NCI-H2196 treated with DMSO at 0.1 percent for 48 hours (cell line): Measurements from ENCODE around the gene ABR.

Source experiments
- DNase-seq: peaks from one replicate; lab custom pipeline; 2025; ENCODE audit not compliant: unreplicated experiment; lab: John Stamatoyannopoulos, UW

The ABR gene

GRCh38 chr17:1011760-1012735 lies 167.7 kb downstream of the ABR start:
- no peak for DNase-seq

GRCh38 chr17:1011138-1011537 lies 168.6 kb downstream of the ABR start:
- no peak for DNase-seq

DNA sequence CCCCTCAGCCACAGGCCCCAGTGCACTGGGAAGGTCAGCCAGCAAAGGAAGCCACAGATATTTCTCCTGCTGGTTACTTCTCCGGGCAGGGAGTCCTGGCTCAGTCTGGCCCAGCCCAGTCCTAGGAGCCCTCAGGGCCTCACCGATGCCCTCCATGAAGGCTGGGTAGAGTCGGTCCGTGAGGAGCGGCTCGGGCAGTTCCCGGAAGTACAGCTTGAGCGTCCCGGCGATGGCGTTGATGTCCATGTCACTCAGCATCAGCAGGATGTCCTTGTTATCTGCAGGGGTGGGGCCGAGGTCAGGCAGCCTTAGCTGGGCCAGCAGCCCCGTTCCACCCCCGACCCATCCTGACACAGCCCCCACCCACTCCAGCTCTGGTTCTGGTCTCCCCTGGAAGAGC lies 169.2 kb downstream of the ABR start:
- no peak for DNase-seq

GRCh38 chr17:1010086-1010450 lies 169.7 kb downstream of the ABR start:
- no peak for DNase-seq

GRCh38 chr17:1009229-1010085 lies 170.3 kb downstream of the ABR start:
- no peak for DNase-seq

GRCh38 chr17:1008008-1008761 lies 171.6 kb downstream of the ABR start:
- DNase-seq: no peak

DNA sequence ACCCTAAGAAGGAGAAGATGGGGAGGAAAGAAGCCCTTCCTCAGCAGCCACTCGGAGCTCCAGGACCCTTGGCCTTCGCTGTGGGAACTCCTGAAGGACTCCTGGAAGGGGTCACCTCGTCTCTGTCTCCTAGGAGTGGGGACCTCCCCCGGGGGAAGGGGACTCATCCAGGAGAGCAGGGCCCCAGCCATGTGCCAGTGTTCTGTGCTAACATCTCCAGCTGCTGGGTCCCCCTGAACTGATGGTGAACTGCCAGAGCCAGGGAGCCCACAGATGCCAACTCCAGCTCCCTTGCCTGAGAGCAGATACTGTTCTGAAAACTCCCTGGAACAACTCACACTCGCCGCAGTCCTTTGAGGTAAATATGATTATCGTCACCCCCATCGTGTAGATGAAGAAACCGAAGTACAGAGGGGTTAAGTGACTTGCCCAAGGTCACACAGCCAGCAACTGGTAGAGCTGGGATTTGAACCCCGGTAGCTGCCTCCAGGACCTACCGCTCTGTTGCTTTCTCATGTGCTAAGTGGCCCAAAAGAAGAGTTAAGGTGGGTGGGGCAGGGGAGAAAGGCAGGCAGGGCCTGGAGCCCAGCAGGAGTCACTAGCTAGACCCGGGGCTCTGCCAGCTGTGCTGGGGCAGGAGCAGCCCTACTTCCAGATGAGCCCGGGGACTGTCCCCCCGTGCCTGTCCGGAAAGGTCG lies 172.3 kb downstream of the ABR start:
- no peak for DNase-seq

DNA sequence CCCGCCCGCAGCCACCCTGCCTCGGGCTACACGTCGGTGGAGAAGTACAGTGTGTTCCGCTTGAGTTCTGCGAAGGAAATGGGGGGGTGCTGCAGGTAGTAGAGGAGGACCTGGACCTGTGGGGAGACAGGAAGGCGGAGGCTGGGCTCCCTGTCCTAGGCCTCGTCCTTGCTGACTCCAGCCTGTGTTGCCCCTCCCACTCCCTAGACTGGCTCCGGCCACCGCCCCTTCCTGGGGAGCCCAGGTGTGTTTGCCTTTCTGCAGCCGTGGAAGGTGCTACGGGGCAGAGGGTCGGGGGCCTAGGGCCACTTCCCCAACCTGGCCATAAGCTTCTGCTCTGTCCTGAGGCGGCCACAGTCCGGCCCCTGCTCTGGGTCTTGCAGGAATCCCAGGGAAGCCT lies 173.7 kb downstream of the ABR start:
- peak; percentile 25 for DNase-seq

DNA sequence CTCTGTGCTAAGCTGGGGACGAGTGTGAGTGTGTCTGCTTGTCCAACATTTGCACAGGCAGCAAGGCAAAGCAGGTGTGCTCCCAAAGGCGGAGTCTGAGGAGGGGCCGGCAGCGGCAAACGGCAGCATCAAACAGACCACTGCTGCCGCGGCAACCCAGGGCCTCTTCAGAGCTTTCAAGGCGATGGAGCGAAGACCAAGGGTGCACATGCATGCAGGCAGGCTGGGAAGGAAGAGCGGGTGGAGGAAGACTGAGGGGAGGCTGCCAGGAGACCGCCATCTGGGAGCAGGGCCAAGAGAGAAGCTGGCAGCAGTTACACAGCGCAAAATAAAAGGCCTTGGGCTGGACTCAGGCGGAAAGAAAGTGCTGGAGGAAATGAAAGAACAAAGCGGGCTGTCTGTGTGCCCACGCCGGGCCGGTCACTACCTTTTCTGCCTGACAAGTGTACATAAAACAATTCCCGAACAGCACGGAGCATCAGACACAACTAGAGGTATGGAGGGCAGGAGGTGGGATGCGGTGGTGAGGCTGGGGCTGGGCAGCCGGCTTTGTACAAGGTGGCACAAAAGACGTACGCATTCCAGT lies 174.3 kb downstream of the ABR start:
- DNase-seq: peak; percentile 29

DNA sequence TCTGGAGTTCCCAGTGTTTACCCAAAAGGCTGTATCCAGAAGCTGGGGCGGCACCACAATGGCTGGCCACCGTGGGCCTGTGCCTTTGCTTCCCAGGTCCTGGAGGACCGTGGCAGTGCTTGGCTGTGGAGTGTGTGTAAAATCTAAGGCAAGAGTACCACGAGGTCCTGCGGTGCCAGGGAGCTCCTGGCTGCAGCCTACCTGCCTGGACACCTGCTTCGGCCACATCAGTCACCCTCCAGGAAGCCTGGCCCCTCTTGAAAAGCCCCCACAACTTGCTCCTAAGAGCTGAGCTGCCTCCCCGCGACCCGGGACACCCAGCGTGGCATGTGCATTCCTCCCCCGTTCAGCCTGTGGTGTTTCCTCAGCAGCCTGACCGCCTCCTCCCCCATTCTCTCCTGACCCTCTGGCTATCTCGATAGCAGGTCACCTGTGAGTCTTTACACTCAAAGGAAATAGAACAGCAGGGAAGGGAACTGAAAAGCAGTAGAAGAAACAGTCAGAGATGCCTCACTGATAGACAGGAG lies 174.9 kb downstream of the ABR start:
- no peak for DNase-seq

DNA sequence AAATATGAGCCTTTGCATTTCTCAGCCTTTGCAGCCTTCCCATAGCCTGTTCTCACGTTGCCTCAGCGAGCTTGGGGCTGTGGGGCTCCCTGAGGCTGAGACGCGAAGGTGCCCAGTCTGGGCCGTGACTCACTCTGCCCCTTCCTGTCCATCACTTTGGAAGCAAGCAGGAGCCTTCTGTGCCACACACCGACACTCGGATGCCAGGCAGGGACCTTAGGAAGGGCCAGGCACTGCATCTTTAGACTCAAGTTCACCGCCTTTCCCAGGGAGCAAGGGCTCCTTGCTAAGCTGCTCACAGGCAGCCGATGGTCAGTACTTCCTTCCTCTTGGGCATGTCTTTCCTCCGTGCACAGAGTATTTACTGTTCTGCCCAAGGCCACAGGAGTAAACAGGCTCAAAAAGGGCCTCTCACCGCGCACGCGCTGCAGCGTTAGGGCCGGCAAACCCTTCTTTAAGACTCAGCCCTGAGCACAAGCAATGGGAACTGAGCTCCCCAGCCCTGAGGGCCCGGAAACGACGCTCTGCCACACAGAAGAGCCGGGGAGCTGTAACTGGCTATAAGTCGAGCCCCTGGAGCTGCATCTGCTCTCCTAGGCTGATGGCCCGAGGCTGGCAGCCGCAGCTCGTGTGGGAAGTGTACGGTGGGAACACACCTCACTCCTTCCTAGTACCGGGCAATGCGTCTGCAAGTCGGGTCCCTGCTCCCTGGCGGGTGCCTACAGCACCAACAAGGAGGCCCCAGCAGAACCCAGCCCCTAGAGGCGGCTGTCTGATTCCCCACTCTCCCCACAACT lies 175.6 kb downstream of the ABR start:
- no peak for DNase-seq

GRCh38 chr17:1003633-1003971 lies 176.2 kb downstream of the ABR start:
- DNase-seq: no peak

- DNase-seq: no peak
These were observed 176.8 kb downstream of the ABR start for GRCh38 chr17:1002771-1003555.

- DNase-seq: no peak
These were observed 177.4 kb downstream of the ABR start for GRCh38 chr17:1002412-1002753.

DNA sequence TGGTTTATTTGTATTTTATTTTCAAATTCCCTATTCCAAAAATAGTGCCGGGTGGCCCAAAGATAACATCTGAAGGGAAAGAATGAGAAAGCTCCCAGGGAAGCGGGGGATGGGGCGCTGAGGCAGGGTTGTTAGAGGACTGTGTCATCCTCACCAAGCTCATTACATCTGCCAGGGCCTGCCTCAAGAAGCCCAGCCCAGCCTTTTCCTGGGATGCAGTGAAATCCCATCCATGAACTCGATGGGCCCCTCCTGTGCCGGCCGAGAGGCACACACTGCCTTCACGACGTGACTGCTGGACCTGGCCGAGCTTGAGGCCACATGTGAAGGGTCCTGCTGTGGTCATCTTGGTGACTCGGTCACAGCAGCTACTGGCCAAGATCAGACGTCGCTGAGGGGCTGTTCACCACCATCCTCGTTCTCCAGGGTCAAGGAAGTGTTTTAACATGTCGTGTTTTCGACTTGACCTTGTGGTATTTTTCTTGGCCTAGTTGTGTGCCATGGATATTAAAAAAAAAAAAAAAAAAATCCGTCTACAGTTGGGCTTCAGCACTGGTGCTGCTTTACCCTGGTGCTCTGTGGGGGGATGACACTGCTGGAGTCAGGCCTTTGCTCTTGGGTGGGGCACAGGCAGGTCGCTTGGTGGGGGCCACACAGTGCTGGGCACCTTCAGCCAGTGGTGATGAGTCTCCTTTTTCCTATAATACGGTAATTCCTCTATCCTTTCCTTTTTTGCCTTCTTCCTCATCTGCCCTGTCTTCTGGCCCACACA lies 178.0 kb downstream of the ABR start:
- DNase-seq: no peak

GRCh38 chr17:1000597-1001461 lies 179.0 kb downstream of the ABR start:
- DNase-seq: no peak

- DNase-seq: no peak
These were observed 181.7 kb downstream of the ABR start for GRCh38 chr17:998111-998510.
